Adrenal gland (tissue), 5 donors: Measurements from ENCODE around the gene VARS2.

Source experiments
- CTCF ChIP-seq, 6 experiments: fragments of 450-650 bp in 4 of 6; fragments of 200-600 bp in 2 of 6; sonication (generic) in 1 of 6; IDR thresholded peaks; 1 replicate in 5 of 6; 2 replicates in 1 of 6; pipeline versions ENCODE4 v1.5.1 to v1.8.0; 2016 to 2021; ENCODE audit warnings: antibody characterized with exemption in 6 of 6, mild to moderate bottlenecking in 2 of 6, moderate library complexity in 1 of 6
- POLR2A ChIP-seq, 2 donors: fragments of 450-650 bp; IDR thresholded peaks; one replicate each; pipeline ENCODE4 v1.6.1; 2017; ENCODE audit warnings: antibody characterized with exemption in 2 of 2, mild to moderate bottlenecking in 2 of 2, moderate library complexity in 1 of 2
- donor health status: DM: no; HTN: no; CAD: no.

GRCh38 chr6:30922447-30922852 lies 8.4 kb downstream of the VARS2 start:
- TF ChIP-seq CTCF (IDR thresholded peaks at IDR 0.05) (no peak), POLR2A (IDR thresholded peaks at IDR 0.05) (no peak)
